Activated T-cell treated with anti-CD3 and anti-CD28 coated beads, Interleukin-2, amount 50 U/mL, for 24 hours (primary cell): ENCODE data around the gene MAT2A.

Source experiments
- DNase-seq: peaks from one replicate; pipeline ENCODE4 v3.0.0-alpha.2; 2020
- H3K27ac Mint-ChIP-seq: 2 replicates; pipeline ENCODE4 v1.8.0; 2020; ENCODE audit warnings: mild to moderate bottlenecking, mixed read lengths
- H3K27me3 Mint-ChIP-seq: 2 replicates; pipeline ENCODE4 v1.8.0; 2020; ENCODE audit warnings: mixed read lengths
- H3K36me3 Mint-ChIP-seq: 2 replicates; pipeline ENCODE4 v1.8.0; 2020; ENCODE audit warnings: low read depth, mixed read lengths
- H3K4me1 Mint-ChIP-seq: 2 replicates; pipeline ENCODE4 v1.8.0; 2020; ENCODE audit warnings: low read depth, mixed read lengths
- H3K4me3 Mint-ChIP-seq: 2 replicates; pipeline ENCODE4 v1.8.0; 2020; ENCODE audit warnings: mild to moderate bottlenecking, moderate library complexity, mixed read lengths
- H3K9me3 Mint-ChIP-seq: 2 replicates; pipeline ENCODE4 v1.8.0; 2020; ENCODE audit warnings: mixed read lengths

Gene MAT2A

GRCh38 chr2:85514323-85514722 lies 24.6 kb upstream of the MAT2A start:
- DNase-seq = no peak
- no peaks in the 10 kb centered on the region for H3K27me3 Mint-ChIP-seq
- no peak overlapping the region for H3K4me3 Mint-ChIP-seq
- H3K4me1 Mint-ChIP-seq = no peaks in the 10 kb centered on the region
- no peak overlapping the region for H3K27ac Mint-ChIP-seq
- H3K36me3 Mint-ChIP-seq = no peaks in the 10 kb centered on the region
- H3K9me3 Mint-ChIP-seq = no peaks in the 10 kb centered on the region

- no peaks in the 10 kb centered on the region for H3K36me3 Mint-ChIP-seq
- H3K4me1 Mint-ChIP-seq = no peaks in the 10 kb centered on the region
- no peak overlapping the region for H3K27ac Mint-ChIP-seq
- no peaks in the 10 kb centered on the region for H3K27me3 Mint-ChIP-seq
- H3K9me3 Mint-ChIP-seq = no peaks in the 10 kb centered on the region
- no peak overlapping the region for H3K4me3 Mint-ChIP-seq
- no peak for DNase-seq
These were observed 22.1 kb upstream of the MAT2A start for GRCh38 chr2:85516653-85517389.

DNA sequence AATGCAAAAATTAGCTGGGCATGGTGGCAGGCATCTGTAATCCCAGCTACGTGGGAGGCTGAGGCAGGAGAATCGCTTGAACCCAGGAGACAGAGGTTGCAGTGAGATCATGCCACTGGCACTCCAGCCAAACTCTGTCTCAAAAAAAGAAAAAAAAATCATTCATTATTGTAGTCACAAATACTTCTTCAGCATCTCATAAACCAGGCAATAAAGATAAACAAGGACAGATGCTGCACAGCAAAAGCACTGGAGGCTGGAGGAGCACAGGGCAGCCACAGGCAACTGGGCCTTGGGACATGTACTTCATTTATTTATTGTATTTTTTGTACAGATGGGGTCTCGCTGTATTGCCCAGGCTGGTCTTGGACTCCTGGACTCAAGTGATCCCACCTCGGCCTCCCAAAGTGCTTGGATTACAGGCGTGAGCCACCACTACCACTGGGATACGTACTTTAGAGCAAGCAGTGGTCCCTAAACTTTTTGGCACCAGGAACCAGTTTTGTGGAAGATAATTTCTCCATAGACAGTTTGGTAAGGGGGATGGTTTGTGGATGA lies 16.8 kb upstream of the MAT2A start:
- H3K27me3 Mint-ChIP-seq = peaks cover 5% of the 10 kb centered on the region
- H3K4me1 Mint-ChIP-seq = no peaks in the 10 kb centered on the region
- no peak for DNase-seq
- H3K4me3 Mint-ChIP-seq = no peak overlapping the region
- no peaks in the 10 kb centered on the region for H3K36me3 Mint-ChIP-seq
- H3K9me3 Mint-ChIP-seq = no peaks in the 10 kb centered on the region
- H3K27ac Mint-ChIP-seq = no peak overlapping the region

DNA sequence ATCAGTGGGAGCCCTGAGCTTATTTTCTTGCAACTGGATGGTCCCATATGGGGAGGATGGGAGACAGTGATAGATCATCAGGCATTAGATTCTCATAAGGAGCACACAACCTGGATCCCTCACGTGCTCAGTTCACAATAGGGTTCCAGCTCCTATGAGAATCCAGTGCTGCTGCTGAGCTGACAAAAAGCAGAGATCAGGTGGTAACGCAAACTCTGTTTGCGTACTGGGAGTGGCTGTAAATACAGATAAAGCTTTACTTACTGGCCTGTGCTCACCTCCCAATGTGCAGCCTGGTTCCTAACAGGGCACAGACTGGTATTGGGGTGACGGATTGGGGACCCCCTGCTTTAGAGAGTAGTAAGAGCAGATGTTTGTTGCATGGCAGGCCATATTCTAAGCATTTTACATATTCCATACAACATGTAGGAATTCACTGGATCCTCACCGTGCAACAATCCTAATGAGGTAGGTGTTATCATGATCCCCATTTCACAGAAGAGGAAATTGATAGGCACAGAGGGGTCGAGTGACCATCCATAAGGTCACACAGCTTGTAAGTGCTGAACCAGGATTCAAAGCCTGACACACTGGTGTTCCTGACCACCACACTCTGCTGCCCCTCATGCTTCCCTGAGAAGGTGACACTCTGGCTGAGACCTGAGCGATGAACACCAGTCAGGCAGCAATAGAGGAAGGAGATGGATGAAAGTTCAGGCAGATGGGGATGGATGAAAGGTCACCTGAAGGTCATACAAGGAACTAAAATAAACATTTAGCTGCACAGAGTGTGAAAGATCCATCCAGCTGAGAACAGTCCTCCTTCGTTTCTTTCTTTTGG lies 15.7 kb upstream of the MAT2A start:
- H3K4me3 Mint-ChIP-seq = no peak overlapping the region
- no peaks in the 10 kb centered on the region for H3K9me3 Mint-ChIP-seq
- no peak overlapping the region for H3K27ac Mint-ChIP-seq
- H3K27me3 Mint-ChIP-seq = peaks cover 10% of the 10 kb centered on the region
- no peak for DNase-seq
- no peaks in the 10 kb centered on the region for H3K36me3 Mint-ChIP-seq
- H3K4me1 Mint-ChIP-seq = no peaks in the 10 kb centered on the region

GRCh38 chr2:85523903-85524335 lies 15.0 kb upstream of the MAT2A start:
- Mint-ChIP-seq H3K9me3 (no peaks in the 10 kb centered on the region), H3K27me3 (peaks cover 10% of the 10 kb centered on the region), H3K4me1 (no peaks in the 10 kb centered on the region), H3K27ac (no peak overlapping the region), H3K4me3 (no peak overlapping the region), H3K36me3 (no peaks in the 10 kb centered on the region)
- DNase-seq = no peak

- Mint-ChIP-seq H3K27ac (no peak overlapping the region), H3K27me3 (peaks cover 10% of the 10 kb centered on the region)
- DNase-seq = no peak
These were observed 14.5 kb upstream of the MAT2A start for GRCh38 chr2:85524336-85524908.

DNA sequence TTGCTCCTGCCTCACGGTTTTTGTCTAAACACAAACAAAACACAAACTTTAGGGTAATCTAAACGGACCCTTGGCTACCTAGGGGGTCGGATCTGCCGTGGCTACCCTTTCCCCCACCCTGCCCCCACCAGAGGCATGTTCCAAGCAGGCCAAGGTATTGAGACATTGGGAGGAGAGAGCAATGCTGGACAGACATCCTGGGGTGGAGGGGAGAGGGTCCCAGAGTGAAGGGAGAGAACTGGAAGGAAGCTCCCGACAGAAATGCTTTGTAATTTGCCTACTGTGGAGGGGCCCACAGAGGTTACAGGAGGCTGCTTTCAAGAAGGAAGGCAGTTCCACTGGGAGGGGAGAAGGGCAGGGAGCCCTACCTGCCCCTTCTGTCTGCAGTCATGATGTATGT lies 13.9 kb upstream of the MAT2A start:
- H3K36me3 Mint-ChIP-seq = no peaks in the 10 kb centered on the region
- no peaks in the 10 kb centered on the region for H3K9me3 Mint-ChIP-seq
- DNase-seq = no peak
- no peaks in the 10 kb centered on the region for H3K4me1 Mint-ChIP-seq
- H3K27me3 Mint-ChIP-seq = peaks cover 12% of the 10 kb centered on the region
- H3K4me3 Mint-ChIP-seq = no peak overlapping the region
- no peak overlapping the region for H3K27ac Mint-ChIP-seq

More at GRCh38 chr2:85524336-85524908, 14.5 kb upstream of the MAT2A start:
- Mint-ChIP-seq H3K9me3 (no peaks in the 10 kb centered on the region), H3K36me3 (no peaks in the 10 kb centered on the region), H3K4me3 (no peak overlapping the region), H3K4me1 (no peaks in the 10 kb centered on the region)

DNA sequence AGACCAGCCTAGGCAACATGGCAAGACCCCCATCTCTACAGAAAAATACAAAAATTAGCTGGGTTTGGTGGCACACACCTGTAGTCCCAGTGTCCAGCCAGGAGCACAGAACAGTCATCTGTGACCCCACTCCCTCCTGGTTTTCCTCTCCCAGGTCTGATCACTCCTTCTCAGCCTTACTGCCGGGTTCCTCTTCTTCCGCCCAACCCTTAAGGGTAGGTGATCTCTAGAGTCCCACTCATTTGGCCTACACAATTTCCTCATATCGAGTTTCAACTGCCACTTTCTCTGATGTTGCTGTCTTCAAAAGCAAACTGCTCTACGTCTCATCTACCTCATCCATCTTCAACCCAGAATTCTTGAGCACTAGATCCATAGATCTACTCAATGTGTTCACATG lies 13.4 kb upstream of the MAT2A start:
- no peaks in the 10 kb centered on the region for H3K36me3 Mint-ChIP-seq
- H3K27me3 Mint-ChIP-seq = peaks cover 14% of the 10 kb centered on the region
- no peak for DNase-seq
- H3K27ac Mint-ChIP-seq = no peak overlapping the region
- no peak overlapping the region for H3K4me3 Mint-ChIP-seq
- H3K4me1 Mint-ChIP-seq = no peaks in the 10 kb centered on the region
- no peaks in the 10 kb centered on the region for H3K9me3 Mint-ChIP-seq

GRCh38 chr2:85527787-85528186 lies 11.2 kb upstream of the MAT2A start:
- H3K36me3 Mint-ChIP-seq = no peaks in the 10 kb centered on the region
- no peak for DNase-seq
- no peaks in the 10 kb centered on the region for H3K9me3 Mint-ChIP-seq
- H3K4me3 Mint-ChIP-seq = no peak overlapping the region
- H3K27ac Mint-ChIP-seq = no peak overlapping the region
- H3K27me3 Mint-ChIP-seq = peaks cover 14% of the 10 kb centered on the region
- H3K4me1 Mint-ChIP-seq = no peaks in the 10 kb centered on the region

GRCh38 chr2:85528355-85528754 lies 10.6 kb upstream of the MAT2A start:
- no peak overlapping the region for H3K27ac Mint-ChIP-seq
- no peaks in the 10 kb centered on the region for H3K4me1 Mint-ChIP-seq
- no peaks in the 10 kb centered on the region for H3K9me3 Mint-ChIP-seq
- H3K4me3 Mint-ChIP-seq = no peak overlapping the region
- DNase-seq = no peak
- H3K27me3 Mint-ChIP-seq = peaks cover 14% of the 10 kb centered on the region
- H3K36me3 Mint-ChIP-seq = no peaks in the 10 kb centered on the region

DNA sequence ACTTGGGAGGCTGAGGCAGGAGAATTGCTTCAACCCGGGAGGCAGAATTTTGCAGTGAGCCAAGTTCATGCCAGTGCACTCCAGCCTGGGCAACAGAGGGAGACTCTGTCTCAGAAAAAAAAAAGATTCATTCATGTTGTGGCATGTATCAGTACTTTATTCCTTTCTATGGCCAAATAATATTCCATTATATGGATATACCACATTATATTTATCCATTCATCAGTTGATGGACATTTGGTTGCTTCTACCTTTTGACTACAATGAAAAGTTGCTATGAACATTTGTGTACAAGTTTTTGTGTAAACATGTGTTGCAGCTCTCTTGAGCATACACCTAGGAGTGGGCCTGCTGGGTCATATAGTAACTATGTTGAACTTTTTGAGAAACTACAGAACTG lies 9.2 kb upstream of the MAT2A start:
- H3K4me1 Mint-ChIP-seq = no peaks in the 10 kb centered on the region
- H3K27ac Mint-ChIP-seq = no peak overlapping the region
- H3K9me3 Mint-ChIP-seq = no peaks in the 10 kb centered on the region
- H3K4me3 Mint-ChIP-seq = no peak overlapping the region
- no peak for DNase-seq
- H3K36me3 Mint-ChIP-seq = no peaks in the 10 kb centered on the region
- H3K27me3 Mint-ChIP-seq = peaks cover 14% of the 10 kb centered on the region

- Mint-ChIP-seq H3K4me1 (peaks cover 6% of the 10 kb centered on the region), H3K9me3 (no peaks in the 10 kb centered on the region), H3K27me3 (peaks cover 13% of the 10 kb centered on the region), H3K4me3 (no peak overlapping the region), H3K36me3 (no peaks in the 10 kb centered on the region), H3K27ac (no peak overlapping the region)
- DNase-seq = no peak
These were observed 7.4 kb upstream of the MAT2A start for GRCh38 chr2:85531589-85531988.

DNA sequence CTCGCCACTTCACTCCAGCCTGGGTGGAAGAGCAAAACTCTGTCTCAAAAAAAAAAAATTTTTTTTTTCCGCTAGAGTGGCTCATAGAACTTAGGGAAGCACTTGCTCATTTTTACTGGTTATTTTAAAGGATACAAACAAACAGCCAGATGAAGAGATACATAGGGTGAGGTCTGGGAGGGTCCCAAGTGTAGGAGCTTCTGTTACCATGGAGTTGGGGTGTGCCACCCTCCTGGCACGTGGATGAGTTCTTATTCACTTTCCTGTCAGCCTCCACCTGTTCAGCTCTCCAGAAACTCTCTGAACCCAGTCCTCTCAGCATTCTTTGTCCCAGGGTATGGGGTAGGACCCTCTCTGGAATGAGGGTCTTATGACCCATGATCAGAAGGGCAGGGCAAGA lies 4.9 kb upstream of the MAT2A start:
- Mint-ChIP-seq H3K4me1 (peaks cover 17% of the 10 kb centered on the region), H3K27me3 (peaks cover 5% of the 10 kb centered on the region), H3K36me3 (peaks cover 15% of the 10 kb centered on the region), H3K27ac (no peak overlapping the region), H3K9me3 (no peaks in the 10 kb centered on the region), H3K4me3 (no peak overlapping the region)
- no peak for DNase-seq

- Mint-ChIP-seq H3K4me3 (no peak overlapping the region), H3K36me3 (peaks cover 22% of the 10 kb centered on the region), H3K27ac (no peak overlapping the region), H3K4me1 (peaks cover 17% of the 10 kb centered on the region), H3K9me3 (no peaks in the 10 kb centered on the region), H3K27me3 (peaks cover 4% of the 10 kb centered on the region)
- no peak for DNase-seq
These were observed 4.1 kb upstream of the MAT2A start for GRCh38 chr2:85534881-85535280.

- peaks cover 38% of the 10 kb centered on the region for H3K36me3 Mint-ChIP-seq
- H3K27me3 Mint-ChIP-seq = no peaks in the 10 kb centered on the region
- peak overlapping the region; percentile 12 for H3K4me3 Mint-ChIP-seq
- H3K4me1 Mint-ChIP-seq = peaks cover 23% of the 10 kb centered on the region
- no peak for DNase-seq
- H3K9me3 Mint-ChIP-seq = no peaks in the 10 kb centered on the region
- H3K27ac Mint-ChIP-seq = no peak overlapping the region
These were observed 2.5 kb upstream of the MAT2A start for GRCh38 chr2:85536479-85536878.
